Choroid plexus epithelial cell (primary cell): ENCODE measurements around the gene LASP1.

Source experiments
- DNase-seq: peaks from one replicate; pipeline ENCODE4 v3.0.0-alpha.2; 2010; ENCODE audit warnings: low read depth
- H3K4me3 ChIP-seq: 2 replicates; pipeline ENCODE4 v1.5.1; 2011; ENCODE audit warnings: low read depth, mild to moderate bottlenecking, control low read depth, low read length, moderate library complexity
- TF ChIP-seq, protein P1 (sequence below): conservative IDR thresholded peaks from 2 replicates; pipeline ENCODE4 v1.5.1; 2011; ENCODE audit warnings: low read depth, mild to moderate bottlenecking, control low read depth, inconsistent platforms, low read length, moderate library complexity

LASP1 gene

DNA sequence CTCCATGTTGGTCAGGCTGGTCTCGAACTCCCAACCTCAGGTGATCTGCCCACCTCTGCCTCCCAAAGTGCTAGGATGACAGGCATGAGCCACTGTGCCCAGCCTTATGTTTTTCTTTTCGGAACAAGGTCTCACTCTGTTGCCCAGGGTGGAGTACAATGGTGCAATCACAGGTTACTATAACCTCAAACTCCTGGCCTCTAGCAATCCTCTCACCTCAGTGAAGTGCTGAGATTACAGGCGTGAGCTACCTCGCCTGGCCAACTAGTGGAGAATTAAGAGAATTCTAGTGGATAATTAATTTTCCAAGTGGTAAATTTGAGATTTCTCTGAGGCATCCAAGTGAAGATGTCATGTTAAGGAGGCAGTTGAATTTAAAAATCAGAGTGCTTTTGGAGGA, 100.3 kb downstream of the LASP1 start:
- TF ChIP-seq, protein P1, sequence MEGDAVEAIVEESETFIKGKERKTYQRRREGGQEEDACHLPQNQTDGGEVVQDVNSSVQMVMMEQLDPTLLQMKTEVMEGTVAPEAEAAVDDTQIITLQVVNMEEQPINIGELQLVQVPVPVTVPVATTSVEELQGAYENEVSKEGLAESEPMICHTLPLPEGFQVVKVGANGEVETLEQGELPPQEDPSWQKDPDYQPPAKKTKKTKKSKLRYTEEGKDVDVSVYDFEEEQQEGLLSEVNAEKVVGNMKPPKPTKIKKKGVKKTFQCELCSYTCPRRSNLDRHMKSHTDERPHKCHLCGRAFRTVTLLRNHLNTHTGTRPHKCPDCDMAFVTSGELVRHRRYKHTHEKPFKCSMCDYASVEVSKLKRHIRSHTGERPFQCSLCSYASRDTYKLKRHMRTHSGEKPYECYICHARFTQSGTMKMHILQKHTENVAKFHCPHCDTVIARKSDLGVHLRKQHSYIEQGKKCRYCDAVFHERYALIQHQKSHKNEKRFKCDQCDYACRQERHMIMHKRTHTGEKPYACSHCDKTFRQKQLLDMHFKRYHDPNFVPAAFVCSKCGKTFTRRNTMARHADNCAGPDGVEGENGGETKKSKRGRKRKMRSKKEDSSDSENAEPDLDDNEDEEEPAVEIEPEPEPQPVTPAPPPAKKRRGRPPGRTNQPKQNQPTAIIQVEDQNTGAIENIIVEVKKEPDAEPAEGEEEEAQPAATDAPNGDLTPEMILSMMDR, result no peak
- no peak for DNase-seq
- H3K4me3 ChIP-seq, result no peak overlapping the region

DNA sequence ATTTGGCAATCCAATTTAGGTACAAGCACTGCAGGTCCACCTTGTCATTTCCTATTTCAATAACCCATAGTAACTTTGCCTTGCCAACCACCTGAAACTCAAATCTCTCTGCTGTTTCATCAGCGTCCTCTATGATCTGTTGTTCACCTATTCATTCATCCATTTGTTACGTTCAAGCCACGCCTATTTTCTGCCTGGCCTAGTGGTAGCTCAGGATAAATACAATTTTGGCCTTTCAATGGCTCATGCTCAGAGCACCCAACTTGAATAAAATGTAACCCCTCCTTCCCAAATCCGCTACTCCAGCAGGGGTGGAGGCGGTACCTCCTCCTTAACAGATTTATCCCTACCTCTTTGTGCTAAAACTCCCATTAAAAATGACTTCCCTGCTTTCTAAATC, 100.9 kb downstream of the LASP1 start:
- TF ChIP-seq, protein P1, result no peak
- no peak overlapping the region for H3K4me3 ChIP-seq
- DNase-seq, result no peak
